RWPE1 (cell line): ENCODE data around the gene MED27.

Experiments used
- CTCF ChIA-PET: fragments of 350-600 bp; sonication (Branson Sonifier 250); formaldehyde crosslinking; extraction: SDS; loops from one replicate; lab custom pipeline; 2021; lab: Yijun Ruan, JAX
- POLR2A ChIA-PET: fragments of 400-600 bp; formaldehyde crosslinking; extraction: SDS; loops from one replicate; lab custom pipeline; 2020; ENCODE audit warnings: antibody characterized with exemption; ENCODE audit not compliant: low non-redundant PET; lab: Yijun Ruan, JAX
- DNase-seq: peaks from one replicate; pipeline ENCODE4 v3.0.0; 2012; ENCODE audit warnings: low spot score
- H3K27ac ChIP-seq: fragments of 450-650 bp; 2 replicates; pipeline ENCODE4 v1.5.1; 2017
- TF ChIP-seq, protein P1 (sequence below): fragments of 450-650 bp; conservative IDR thresholded peaks from 2 replicates; pipeline ENCODE4 v1.5.1; 2017; ENCODE audit warnings: low read depth, mild to moderate bottlenecking

MED27 gene

DNA sequence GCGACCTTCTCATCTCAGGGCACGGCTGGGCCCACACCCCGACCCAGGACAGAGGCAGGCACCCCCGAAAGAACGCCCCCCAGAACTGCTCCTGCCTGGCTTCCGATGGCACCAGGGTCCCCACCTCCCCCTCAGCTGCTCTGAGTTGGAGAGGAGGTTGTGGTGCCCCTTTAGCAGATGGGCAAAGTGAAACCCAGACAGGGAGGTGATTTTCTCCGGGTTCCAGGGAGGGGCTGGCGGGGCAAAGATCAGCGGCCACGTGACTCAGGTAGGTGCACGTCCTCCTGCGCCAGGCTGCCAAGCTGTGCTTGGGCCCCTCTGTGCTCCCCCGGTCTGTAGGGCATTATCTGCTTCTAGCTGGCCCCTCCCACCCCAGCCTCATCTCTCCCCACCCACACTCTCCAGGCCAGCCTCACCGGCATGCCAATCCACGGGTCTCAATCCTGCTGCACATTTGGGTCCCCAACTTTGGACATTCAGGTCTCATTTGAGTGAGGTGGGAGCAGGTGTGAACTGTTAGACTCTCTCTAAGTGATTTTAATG, 254.6 kb downstream of the MED27 start:
- ChIA-PET POLR2A (no interaction called here), CTCF (interaction anchor here (0.6 to 1.4 kb wide), 2 partner anchors 267 to 411 kb away, joined by 3 to 8 read pairs; no protein-coding TSS in a partner anchor)
- DNase-seq = no peak
- H3K27ac ChIP-seq = no peak overlapping the region
- TF ChIP-seq, protein P1, sequence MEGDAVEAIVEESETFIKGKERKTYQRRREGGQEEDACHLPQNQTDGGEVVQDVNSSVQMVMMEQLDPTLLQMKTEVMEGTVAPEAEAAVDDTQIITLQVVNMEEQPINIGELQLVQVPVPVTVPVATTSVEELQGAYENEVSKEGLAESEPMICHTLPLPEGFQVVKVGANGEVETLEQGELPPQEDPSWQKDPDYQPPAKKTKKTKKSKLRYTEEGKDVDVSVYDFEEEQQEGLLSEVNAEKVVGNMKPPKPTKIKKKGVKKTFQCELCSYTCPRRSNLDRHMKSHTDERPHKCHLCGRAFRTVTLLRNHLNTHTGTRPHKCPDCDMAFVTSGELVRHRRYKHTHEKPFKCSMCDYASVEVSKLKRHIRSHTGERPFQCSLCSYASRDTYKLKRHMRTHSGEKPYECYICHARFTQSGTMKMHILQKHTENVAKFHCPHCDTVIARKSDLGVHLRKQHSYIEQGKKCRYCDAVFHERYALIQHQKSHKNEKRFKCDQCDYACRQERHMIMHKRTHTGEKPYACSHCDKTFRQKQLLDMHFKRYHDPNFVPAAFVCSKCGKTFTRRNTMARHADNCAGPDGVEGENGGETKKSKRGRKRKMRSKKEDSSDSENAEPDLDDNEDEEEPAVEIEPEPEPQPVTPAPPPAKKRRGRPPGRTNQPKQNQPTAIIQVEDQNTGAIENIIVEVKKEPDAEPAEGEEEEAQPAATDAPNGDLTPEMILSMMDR = no peak

DNA sequence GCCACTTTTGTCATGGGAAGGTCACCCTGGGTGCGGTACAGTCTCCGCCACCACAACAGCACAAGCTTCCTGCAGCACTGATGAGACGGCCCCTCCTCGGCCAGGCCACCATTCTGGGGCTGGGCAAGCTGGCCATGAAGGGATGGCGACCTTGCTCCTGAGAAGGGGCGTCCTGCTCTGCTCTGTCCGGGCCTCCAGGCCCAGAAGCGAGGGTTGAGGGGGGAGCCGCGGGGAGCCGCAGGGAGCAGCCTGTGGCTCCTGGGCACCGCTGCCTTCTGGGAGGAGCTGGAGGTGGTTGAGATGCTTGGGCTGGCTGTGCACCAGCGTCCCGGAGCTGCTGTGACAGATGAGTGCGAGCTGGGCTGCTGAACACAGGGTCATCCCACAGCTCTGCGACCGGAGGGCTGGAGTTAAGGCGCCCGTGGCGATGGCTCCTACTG, 255.5 kb downstream of the MED27 start:
- TF ChIP-seq, protein P1 = no peak
- H3K27ac ChIP-seq = no peak overlapping the region
- no peak for DNase-seq
- CTCF ChIA-PET = interaction anchor here (0.6 kb wide), 1 partner anchor 266 kb away, joined by 3 read pairs; no protein-coding TSS in a partner anchor
- POLR2A ChIA-PET = no interaction called here

DNA sequence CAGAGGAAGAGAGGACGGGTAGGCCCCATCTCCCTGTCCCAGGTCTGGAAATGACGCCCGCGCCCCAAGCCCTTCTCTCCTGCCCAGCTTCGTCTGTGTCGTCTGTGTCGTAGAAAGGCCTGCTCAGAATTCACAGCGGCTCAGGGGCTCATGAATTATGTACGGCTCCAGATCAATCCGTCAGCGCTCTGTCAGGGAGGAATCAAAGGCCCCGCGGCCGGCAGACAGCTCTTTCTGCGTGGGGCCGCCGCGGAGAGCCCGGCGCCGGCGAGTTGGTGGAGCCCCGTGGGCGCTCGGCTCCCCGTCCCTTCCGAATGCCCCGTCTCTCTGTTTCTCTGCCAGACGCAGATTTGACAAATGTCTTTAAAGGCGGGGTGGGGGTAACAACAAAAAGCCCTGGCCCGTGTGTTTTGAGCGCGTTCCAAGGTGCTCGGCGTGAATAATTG, 255.9 kb downstream of the MED27 start:
- TF ChIP-seq, protein P1 = no peak
- no peak overlapping the region for H3K27ac ChIP-seq
- ChIA-PET CTCF (no interaction called here), POLR2A (no interaction called here)
- no peak for DNase-seq

DNA sequence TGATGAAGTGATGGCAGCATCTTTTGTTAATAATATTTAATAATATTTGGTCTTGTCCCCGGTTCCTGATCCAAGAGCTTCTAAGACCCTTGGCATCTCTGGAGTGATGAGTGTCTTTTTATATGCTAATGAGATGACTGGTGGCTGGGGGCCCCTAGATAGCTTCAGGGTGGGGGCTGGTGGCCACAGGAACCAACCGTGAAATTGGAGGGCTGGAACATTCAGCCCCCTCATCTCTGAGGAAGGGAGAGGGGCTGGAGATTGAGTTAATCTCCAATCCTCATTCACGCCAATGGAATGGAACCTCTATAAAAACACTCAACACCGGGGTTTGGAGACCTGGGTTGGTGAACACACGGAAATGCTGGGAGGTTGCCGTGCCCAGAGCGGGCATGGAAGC, 261.6 kb downstream of the MED27 start:
- POLR2A ChIA-PET = no interaction called here
- CTCF ChIA-PET = no interaction called here
- TF ChIP-seq, protein P1 = no peak
- no peak overlapping the region for H3K27ac ChIP-seq
- DNase-seq = no peak

DNA sequence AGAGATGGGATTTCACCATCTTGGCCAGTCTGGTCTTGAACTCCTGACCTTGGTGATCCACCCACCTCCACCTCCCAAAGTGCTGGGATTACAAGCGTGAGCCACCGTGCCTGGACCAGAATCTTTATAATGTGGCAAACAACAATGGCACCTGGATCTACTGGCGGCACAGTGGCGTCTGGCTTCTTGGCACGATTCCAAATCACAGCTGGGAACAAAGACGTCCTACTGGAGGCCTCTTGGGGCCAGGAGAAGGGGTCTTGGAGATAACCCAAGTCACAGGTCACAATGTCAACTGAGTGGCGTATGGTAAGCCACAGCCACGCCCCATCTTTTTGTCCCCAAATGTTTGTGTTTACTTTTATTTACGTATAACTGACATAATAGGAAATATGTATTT, 262.0 kb downstream of the MED27 start:
- DNase-seq = no peak
- POLR2A ChIA-PET = no interaction called here
- H3K27ac ChIP-seq = no peak overlapping the region
- TF ChIP-seq, protein P1 = no peak
- CTCF ChIA-PET = interaction anchor here (0.6 kb wide), 1 partner anchor 419 kb away, joined by 3 read pairs; no protein-coding TSS in a partner anchor

DNA sequence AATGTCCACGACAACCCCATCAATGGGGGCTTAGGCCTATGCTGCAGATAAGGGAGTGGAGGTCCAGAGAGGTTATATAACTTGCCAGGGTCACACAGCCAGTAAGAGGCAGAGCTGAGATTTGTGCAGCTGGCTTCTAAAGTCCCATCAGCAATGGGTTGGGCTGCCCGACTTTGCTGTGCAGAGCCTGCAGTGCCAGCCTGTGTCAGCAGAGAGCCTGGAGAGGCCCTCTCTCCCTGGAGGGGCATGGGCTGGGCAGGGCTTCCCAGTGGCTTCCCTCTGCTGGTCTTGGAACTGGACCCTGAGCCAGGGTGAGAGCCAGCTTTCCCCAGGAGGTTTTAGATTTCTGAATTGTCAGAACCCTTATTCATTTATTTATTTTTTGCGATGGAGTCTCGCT, 262.6 kb downstream of the MED27 start:
- TF ChIP-seq, protein P1 = no peak
- no peak for DNase-seq
- H3K27ac ChIP-seq = no peak overlapping the region
- ChIA-PET CTCF (interaction anchor here (0.6 to 1.0 kb wide), 4 partner anchors 15 to 419 kb away, joined by 3 read pairs; no protein-coding TSS in a partner anchor), POLR2A (no interaction called here)
